GM12878 (cell line): ENCODE measurements around the gene CLMP. TPM values are rescaled to one million over a fixed set of nuclear protein-coding genes. Genes with fewer than 3 reads are reported as not detected.

Source experiments
- ATAC-seq: fragments of 200-7000 bp; cut with Tn5 transposase; 3 replicates; pipeline ENCODE4 v1.9.1; 2020; ENCODE audit warnings: mild to moderate bottlenecking, moderate library complexity
- BruUV-seq: library from RNA; stranded (reverse); fragments of 400-500 nt; replicated peaks from 2 replicates; lab custom pipeline; 2021; lab: Mats Ljungman, UMichigan
- CTCF ChIA-PET: fragments of 300-600 bp; sonication (Branson Sonifier 250); formaldehyde crosslinking; extraction: SDS; loops from one replicate; lab custom pipeline; 2021; ENCODE audit warnings: inconsistent platforms; lab: Yijun Ruan, JAX
- POLR2A ChIA-PET: fragments of 350-600 bp; formaldehyde crosslinking; extraction: SDS; loops from one replicate; lab custom pipeline; 2021; ENCODE audit warnings: inconsistent platforms; lab: Charles Lee
- RAD21 ChIA-PET: fragments of 300-600 bp; sonication (Branson Sonifier 250); formaldehyde crosslinking; loops from one replicate; lab custom pipeline; 2023; ENCODE audit warnings: antibody characterized with exemption; ENCODE audit not compliant: unreplicated experiment; lab: Charles Lee
- SMC1A ChIA-PET: fragments of 300-600 bp; sonication (Branson Sonifier 250); formaldehyde crosslinking; loops from one replicate; lab custom pipeline; 2023; ENCODE audit not compliant: unreplicated experiment, uncharacterized antibody; lab: Charles Lee
- DNase-seq: peaks from one replicate; pipeline ENCODE4 v3.0.0-alpha.2; 2011; ENCODE audit warnings: low read depth, low spot score
- FAIRE-seq: peaks from 3 replicates; lab custom pipeline; 2011; peaks lifted over from hg19 to GRCh38; lab: Jason Lieb, UNC
- H2AFZ ChIP-seq: 2 replicates; pipeline ENCODE4 v1.6.0; 2011; ENCODE audit warnings: low read depth, low read length, control low read depth; ENCODE audit not compliant: control insufficient read depth
- H3K27ac ChIP-seq: 2 replicates; pipeline ENCODE4 v1.5.1; 2011; ENCODE audit warnings: control low read depth; ENCODE audit not compliant: control insufficient read depth, insufficient read depth
- H3K27me3 ChIP-seq, 2 experiments: replicated peaks in 1 of 2; 2 replicates each; pipeline versions ENCODE4 v1.6.0 to v1.6.1; 2011; ENCODE audit warnings: low read length in 1 of 2; ENCODE audit not compliant: control insufficient read depth in 2 of 2, insufficient read depth in 2 of 2
- H3K36me3 ChIP-seq, 2 experiments: 2 replicates each; pipeline ENCODE4 v1.5.1; 2011; ENCODE audit warnings: low read length in 1 of 2; ENCODE audit not compliant: control insufficient read depth in 2 of 2, insufficient read depth in 2 of 2
- H3K4me1 ChIP-seq: 2 replicates; pipeline ENCODE4 v1.6.1; 2011; ENCODE audit warnings: mild to moderate bottlenecking, low read length, moderate library complexity, mixed read lengths; ENCODE audit not compliant: control insufficient read depth, insufficient read depth
- H3K4me2 ChIP-seq: 2 replicates; pipeline ENCODE4 v1.6.0; 2011; ENCODE audit warnings: control low read depth; ENCODE audit not compliant: control insufficient read depth, insufficient read depth
- H3K4me3 ChIP-seq: fragments of 200-600 bp; sonication (generic); 2 replicates; pipeline ENCODE4 v1.5.1; 2016
- H3K79me2 ChIP-seq: 2 replicates; pipeline ENCODE4 v1.6.0; 2011; ENCODE audit warnings: low read length; ENCODE audit not compliant: control insufficient read depth, insufficient read depth
- H3K9ac ChIP-seq: 2 replicates; pipeline ENCODE4 v1.8.0; 2011; ENCODE audit warnings: low read length, control low read depth, mixed read lengths; ENCODE audit not compliant: control insufficient read depth, insufficient read depth
- H3K9me3 ChIP-seq: replicated peaks from 3 replicates; pipeline ENCODE4 v1.5.1; 2011; ENCODE audit warnings: mild to moderate bottlenecking, low read length; ENCODE audit not compliant: control insufficient read depth, insufficient read depth
- H4K20me1 ChIP-seq: 2 replicates; pipeline ENCODE4 v1.6.0; 2011; ENCODE audit not compliant: control insufficient read depth, insufficient read depth
- BMI1 ChIP-seq: fragments of 450-650 bp; IDR thresholded peaks from 2 replicates; pipeline ENCODE4 v1.6.1; 2016; ENCODE audit warnings: mild to moderate bottlenecking, moderate library complexity, borderline replicate concordance
- IRF4 ChIP-seq: IDR thresholded peaks from 2 replicates; pipeline ENCODE4 v1.6.1; 2011; ENCODE audit warnings: low read depth, low read length
- JUNB ChIP-seq: IDR thresholded peaks from 2 replicates; pipeline ENCODE4 v1.6.1; 2016; ENCODE audit warnings: antibody characterized with exemption, mild to moderate bottlenecking
- NFIC ChIP-seq: IDR thresholded peaks from 2 replicates; pipeline ENCODE4 v1.6.1; 2012; ENCODE audit warnings: low read depth, mild to moderate bottlenecking, inconsistent platforms, low read length, moderate library complexity
- POU2F2 ChIP-seq: IDR thresholded peaks from 3 replicates; pipeline ENCODE4 v1.6.1; 2011; ENCODE audit warnings: low read depth, mild to moderate bottlenecking, low read length, borderline replicate concordance
- SREBF2 ChIP-seq: IDR thresholded peaks from 2 replicates; pipeline ENCODE4 v1.6.1; 2012; ENCODE audit warnings: mild to moderate bottlenecking, low read length
- SUZ12 ChIP-seq: fragments of 200-600 bp; sonication (generic); IDR thresholded peaks from one replicate; pipeline ENCODE4 v1.6.1; 2018; ENCODE audit warnings: antibody characterized with exemption, mild to moderate bottlenecking; ENCODE audit not compliant: unreplicated experiment
- TCF12 ChIP-seq: IDR thresholded peaks from 2 replicates; pipeline ENCODE4 v1.6.1; 2011; ENCODE audit warnings: low read depth, mild to moderate bottlenecking, low read length
- ZNF592 ChIP-seq: fragments of 450-650 bp; IDR thresholded peaks from 2 replicates; pipeline ENCODE4 v1.6.1; 2017; ENCODE audit warnings: mild to moderate bottlenecking, moderate library complexity
- WGBS: methylation state at CpG from one replicate; pipeline ENCODE4 v1.1.6; 2016; ENCODE audit warnings: low lambda C conversion rate; ENCODE audit not compliant: insufficient replicate concordance, insufficient coverage; ENCODE audit errors: missing lambda C conversion rate; 5-methylcytosine and 5-hydroxymethylcytosine counted together
- in situ Hi-C: fragments of 300-500 bp; cut with MboI; formaldehyde crosslinking; loops from 9 replicates; pipeline ENCODE4 v1.14.3; 2018; ENCODE audit warnings: mixed read lengths
- intact Hi-C: fragments of 100-400 bp; cut with micrococcal nuclease; formaldehyde crosslinking; loops from one replicate; pipeline ENCODE4 v1.14.2; 2022; ENCODE audit not compliant: unreplicated experiment
- polyA plus RNA-seq, 11 experiments: library from polyadenylated mRNA; depleted of rRNA in 4 of 11; unstranded in 6 of 11; stranded (reverse) in 5 of 11; fragments of >200 nt; fragmentation: Nextera tagmentation in 4 of 11; fragmentation: Illumina TruSeq in 1 of 11; extraction: Ambion mirVana in 4 of 11; extraction: Trizol in 1 of 11; gene quantifications; 1 replicate in 1 of 11; 2 replicates in 10 of 11; pipeline versions ENCODE4 v1.2.1 to v1.2.3, GENCODE V29; 2011 to 2016; ENCODE audit warnings: inconsistent platforms in 2 of 11, missing spikeins in 2 of 11, low read depth in 1 of 11
- total RNA-seq, 4 experiments: library from RNA; depleted of rRNA in 3 of 4; stranded (reverse); fragments of >200 nt in 3 of 4; fragmentation: Illumina TruSeq in 1 of 4; extraction: Trizol in 1 of 4; gene quantifications; 2 replicates each; pipeline versions ENCODE4 v1.2.1 to v1.2.3, GENCODE V29; 2013 to 2021

Gene CLMP
- total and polyA plus RNA-seq, 10 of the 15 experiments (the other 5 are each of a cell fraction or from before 2014, with no cell fraction given): 0.01 to 0.71 (median 0.20) TPM; not detected in 4

DNA sequence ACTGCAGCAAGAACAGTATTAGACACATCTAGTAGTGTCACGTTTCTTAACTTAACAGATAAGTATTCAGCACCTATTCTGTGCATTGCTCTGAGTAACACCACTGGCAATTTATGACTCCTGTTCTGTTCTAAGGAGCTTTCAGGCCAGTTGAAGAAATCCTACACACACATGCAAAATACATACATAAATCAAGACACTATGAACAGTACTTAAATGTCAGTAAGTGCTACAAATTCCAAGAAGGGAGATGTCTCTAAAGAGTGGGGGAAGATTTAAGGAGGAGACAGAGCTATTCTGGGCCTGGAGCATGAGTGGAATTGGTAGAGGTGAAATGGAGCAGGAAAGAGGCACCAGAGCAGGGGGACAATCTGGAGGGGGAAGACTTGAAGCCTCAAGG, 46.2 kb upstream of the CLMP start:
- no peak overlapping the region for H3K4me3 ChIP-seq
- H3K27me3 ChIP-seq: no peaks in the 10 kb centered on the region; a peak in 2 of 4 replicates
- intact Hi-C loops (no loop called here), in situ Hi-C loops (no loop called here)
- no peak for FAIRE-seq
- ChIA-PET SMC1A (interaction anchor here (0.6 to 1.5 kb wide), 2 partner anchors 12 to 20 kb away, joined by 3 read pairs; no protein-coding TSS in a partner anchor), CTCF (interaction anchor here (1.5 kb wide), 1 partner anchor 20 kb away, joined by 7 read pairs; no protein-coding TSS in a partner anchor), RAD21 (no interaction called here), POLR2A (no interaction called here)
- DNase-seq: no peak
- H3K4me2 ChIP-seq: no peak overlapping the region
- ATAC-seq: no peak
- no peaks in the 10 kb centered on the region for H4K20me1 ChIP-seq
- no peaks in the 10 kb centered on the region for H3K79me2 ChIP-seq
- H2AFZ ChIP-seq: no peak overlapping the region
- 0% methylated on average over 1 of the region's 1 CpG for WGBS
- H3K9ac ChIP-seq: no peak overlapping the region
- no peaks in the 10 kb centered on the region for H3K4me1 ChIP-seq
- BruUV-seq: no TSS peak
- H3K36me3 ChIP-seq: no peaks in the 10 kb centered on the region
- H3K27ac ChIP-seq: no peak overlapping the region
- no peaks in the 10 kb centered on the region for H3K9me3 ChIP-seq
- TF ChIP-seq TCF12 (no peak), SREBF2 (no peak)

DNA sequence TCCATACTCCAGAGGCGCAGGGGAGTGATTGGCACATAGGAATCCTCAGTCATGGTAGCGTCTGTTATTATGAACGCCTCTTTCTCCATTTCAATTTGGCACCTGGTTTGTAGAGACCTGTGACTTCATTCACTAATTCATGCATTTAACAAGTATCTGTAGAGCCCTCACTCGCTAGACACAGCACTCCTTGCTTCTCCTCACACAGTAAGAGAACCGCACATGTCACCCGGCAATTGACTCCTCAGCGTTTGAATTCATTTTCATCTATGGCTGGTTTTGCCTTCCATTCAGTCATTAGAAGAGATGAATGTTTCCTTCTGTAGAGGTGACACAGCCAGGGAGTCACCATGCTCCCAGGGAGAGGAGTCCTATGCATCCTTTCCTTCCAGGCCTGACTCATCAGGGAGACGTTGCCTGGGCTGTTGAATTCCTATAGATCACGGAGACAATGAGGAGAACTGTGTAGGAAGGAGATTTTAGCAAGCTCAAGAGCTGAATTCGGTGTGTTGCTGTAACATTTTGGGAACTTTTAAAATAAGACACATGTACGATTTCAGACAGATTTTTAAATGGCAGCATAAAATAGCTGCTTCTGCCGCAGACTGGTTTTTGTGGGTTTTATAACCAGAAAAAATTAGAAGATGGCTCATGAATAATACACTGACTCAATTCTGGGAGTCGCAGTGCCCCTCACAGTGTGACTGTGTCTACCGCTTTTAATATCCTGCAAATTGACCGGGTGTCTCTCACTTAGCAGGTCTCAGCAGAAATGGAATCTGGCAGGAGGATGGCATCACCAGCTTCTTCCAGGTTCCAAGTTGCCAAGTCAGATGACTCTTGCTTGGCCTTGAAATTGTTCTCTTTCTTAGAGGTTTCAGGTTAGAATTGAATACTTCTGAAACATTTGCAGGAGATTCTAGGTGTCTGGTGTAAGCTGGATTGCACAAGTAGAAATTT, 44.4 kb upstream of the CLMP start:
- FAIRE-seq (no peak), DNase-seq (no peak), ATAC-seq (no peak)
- no peaks in the 10 kb centered on the region for H3K9me3 ChIP-seq
- no TSS peak for BruUV-seq
- RAD21 ChIA-PET: no interaction called here
- WGBS: 67% methylated on average over 15 of the region's 15 CpGs
- CTCF ChIA-PET: interaction anchor here (1.2 to 2.7 kb wide), 3 partner anchors 8 to 168 kb away, joined by 3 to 12 read pairs (median 3); no protein-coding TSS in a partner anchor
- no peak overlapping the region for H3K27ac ChIP-seq
- no peaks in the 10 kb centered on the region for H3K36me3 ChIP-seq
- no peaks in the 10 kb centered on the region; a peak in 1 of 4 replicates for H3K27me3 ChIP-seq
- SMC1A ChIA-PET: interaction anchor here (1.0 to 1.5 kb wide), 2 partner anchors 22 to 60 kb away, joined by 3 read pairs; no protein-coding TSS in a partner anchor
- no peak overlapping the region for H2AFZ ChIP-seq
- in situ Hi-C loops (no loop called here), intact Hi-C loops (no loop called here)
- no peak overlapping the region for H3K9ac ChIP-seq
- H3K4me3 ChIP-seq: no peak overlapping the region
- no peaks in the 10 kb centered on the region for H3K4me1 ChIP-seq
- no peaks in the 10 kb centered on the region for H3K79me2 ChIP-seq
- no peak overlapping the region for H3K4me2 ChIP-seq
- POLR2A ChIA-PET: no interaction called here
- H4K20me1 ChIP-seq: no peaks in the 10 kb centered on the region
- TF ChIP-seq POU2F2 (no peak), NFIC (no peak), IRF4 (no peak), SUZ12 (no peak), ZNF592 (no peak), JUNB (no peak), BMI1 (no peak)
